ENCODE measurements around the gene PIM2. TPM values are rescaled to one million over a fixed set of nuclear protein-coding genes. Genes with fewer than 3 reads are reported as not detected.

Gene PIM2
- total and polyA plus RNA-seq, 9 of the 15 experiments (the other 6 are each of a cell fraction or from before 2014, with no cell fraction given) = 67.6 to 191 (median 108) TPM

DNA sequence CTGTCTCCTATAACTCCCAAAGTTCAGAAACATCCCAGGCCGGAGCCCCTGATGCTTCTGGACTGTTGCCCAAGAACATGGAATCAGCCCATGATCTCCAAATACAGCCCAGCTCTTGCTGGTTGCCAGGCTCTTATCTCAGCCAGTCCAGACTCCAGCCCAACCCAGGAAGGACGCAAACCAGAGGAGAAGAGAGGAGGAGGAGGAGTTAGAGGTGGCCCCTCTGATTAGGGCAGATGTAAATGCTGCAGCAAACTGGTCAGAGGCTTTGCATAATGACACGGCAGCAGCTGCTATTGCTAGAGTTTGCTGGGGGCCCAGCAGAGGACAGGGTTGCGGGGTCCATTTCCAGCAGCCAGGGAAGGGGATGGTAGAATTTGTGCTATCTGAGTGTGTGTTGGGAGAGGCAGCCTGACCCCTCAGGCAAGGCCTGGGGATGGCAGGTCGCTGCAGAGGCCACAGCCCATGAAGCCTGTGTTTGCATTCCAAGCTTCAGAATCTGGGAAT, 42.8 kb upstream of the PIM2 start (continued):
- TF ChIP-seq, protein P1, sequence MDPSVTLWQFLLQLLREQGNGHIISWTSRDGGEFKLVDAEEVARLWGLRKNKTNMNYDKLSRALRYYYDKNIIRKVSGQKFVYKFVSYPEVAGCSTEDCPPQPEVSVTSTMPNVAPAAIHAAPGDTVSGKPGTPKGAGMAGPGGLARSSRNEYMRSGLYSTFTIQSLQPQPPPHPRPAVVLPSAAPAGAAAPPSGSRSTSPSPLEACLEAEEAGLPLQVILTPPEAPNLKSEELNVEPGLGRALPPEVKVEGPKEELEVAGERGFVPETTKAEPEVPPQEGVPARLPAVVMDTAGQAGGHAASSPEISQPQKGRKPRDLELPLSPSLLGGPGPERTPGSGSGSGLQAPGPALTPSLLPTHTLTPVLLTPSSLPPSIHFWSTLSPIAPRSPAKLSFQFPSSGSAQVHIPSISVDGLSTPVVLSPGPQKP (CRISPR knock-in tag; IDR thresholded peaks at IDR 0.05) = no peak
- TF ChIP-seq, protein P2, sequence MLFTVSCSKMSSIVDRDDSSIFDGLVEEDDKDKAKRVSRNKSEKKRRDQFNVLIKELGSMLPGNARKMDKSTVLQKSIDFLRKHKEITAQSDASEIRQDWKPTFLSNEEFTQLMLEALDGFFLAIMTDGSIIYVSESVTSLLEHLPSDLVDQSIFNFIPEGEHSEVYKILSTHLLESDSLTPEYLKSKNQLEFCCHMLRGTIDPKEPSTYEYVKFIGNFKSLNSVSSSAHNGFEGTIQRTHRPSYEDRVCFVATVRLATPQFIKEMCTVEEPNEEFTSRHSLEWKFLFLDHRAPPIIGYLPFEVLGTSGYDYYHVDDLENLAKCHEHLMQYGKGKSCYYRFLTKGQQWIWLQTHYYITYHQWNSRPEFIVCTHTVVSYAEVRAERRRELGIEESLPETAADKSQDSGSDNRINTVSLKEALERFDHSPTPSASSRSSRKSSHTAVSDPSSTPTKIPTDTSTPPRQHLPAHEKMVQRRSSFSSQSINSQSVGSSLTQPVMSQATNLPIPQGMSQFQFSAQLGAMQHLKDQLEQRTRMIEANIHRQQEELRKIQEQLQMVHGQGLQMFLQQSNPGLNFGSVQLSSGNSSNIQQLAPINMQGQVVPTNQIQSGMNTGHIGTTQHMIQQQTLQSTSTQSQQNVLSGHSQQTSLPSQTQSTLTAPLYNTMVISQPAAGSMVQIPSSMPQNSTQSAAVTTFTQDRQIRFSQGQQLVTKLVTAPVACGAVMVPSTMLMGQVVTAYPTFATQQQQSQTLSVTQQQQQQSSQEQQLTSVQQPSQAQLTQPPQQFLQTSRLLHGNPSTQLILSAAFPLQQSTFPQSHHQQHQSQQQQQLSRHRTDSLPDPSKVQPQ (CRISPR knock-in tag; IDR thresholded peaks at IDR 0.05; ENCODE audit: borderline replicate concordance) = no peak
- peak; percentile 70; the same call in 1 of the 2 replicates for TF ChIP-seq SOX6 (IDR thresholded peaks at IDR 0.05)
- TF ChIP-seq CBFB (CRISPR knock-in tag; IDR thresholded peaks at IDR 0.05) = no peak
- no peak for TF ChIP-seq ZNF717 (CRISPR knock-in tag; IDR thresholded peaks at IDR 0.05)
- TF ChIP-seq, protein P3, sequence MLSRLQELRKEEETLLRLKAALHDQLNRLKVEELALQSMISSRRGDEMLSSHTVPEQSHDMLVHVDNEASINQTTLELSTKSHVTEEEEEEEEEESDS (CRISPR knock-in tag; IDR thresholded peaks at IDR 0.05) = no peak
- no peak for TF ChIP-seq SIX5 (IDR thresholded peaks at IDR 0.05; ENCODE audit: borderline replicate concordance in 1 of 2, insufficient read depth in 1 of 2, low read depth in 1 of 2, low read length in 2 of 2)
- no peak for TF ChIP-seq MCM5 (IDR thresholded peaks at IDR 0.05; ENCODE audit: low read depth)
- peak in 1 of 2 experiments; percentile 73; a peak in 1 of 4 replicates for TF ChIP-seq TBL1XR1 (IDR thresholded peaks at IDR 0.05; ENCODE audit: low read length in 2 of 2)
- TF ChIP-seq SMARCC2 (IDR thresholded peaks at IDR 0.05; ENCODE audit: low read depth) = 0 out of 2 replicates have a peak, but pooled peaks have one; percentile 57
- no peak for TF ChIP-seq CSDE1 (IDR thresholded peaks at IDR 0.05)
- TF ChIP-seq FOXK2 (conservative IDR thresholded peaks at IDR 0.05 in 1 of 2, IDR thresholded peaks at IDR 0.05 in 1 of 2; ENCODE audit: low read depth in 2 of 2) = 0 out of 4 replicates have a peak, but pooled peaks of 1 of the 2 experiments have one; percentile 18
- peak; percentile 47; the same call in 1 of the 2 replicates for TF ChIP-seq RBFOX2 (IDR thresholded peaks at IDR 0.05; ENCODE audit: low read depth, low read length)
- TF ChIP-seq TCF7 (IDR thresholded peaks at IDR 0.05; ENCODE audit: borderline replicate concordance) = no peak
- no peak for TF ChIP-seq ZNF77 (CRISPR knock-in tag; IDR thresholded peaks at IDR 0.05)
- no peak for TF ChIP-seq NR2C2 (CRISPR knock-in tag; IDR thresholded peaks at IDR 0.05)
- no peak for TF ChIP-seq NR2C2 (tag; IDR thresholded peaks at IDR 0.05)
- no peak for TF ChIP-seq ESRRB (CRISPR knock-in tag; IDR thresholded peaks at IDR 0.05; ENCODE audit: borderline replicate concordance)
- no peak for TF ChIP-seq NFATC3 (IDR thresholded peaks at IDR 0.05)
- TF ChIP-seq, protein P4, sequence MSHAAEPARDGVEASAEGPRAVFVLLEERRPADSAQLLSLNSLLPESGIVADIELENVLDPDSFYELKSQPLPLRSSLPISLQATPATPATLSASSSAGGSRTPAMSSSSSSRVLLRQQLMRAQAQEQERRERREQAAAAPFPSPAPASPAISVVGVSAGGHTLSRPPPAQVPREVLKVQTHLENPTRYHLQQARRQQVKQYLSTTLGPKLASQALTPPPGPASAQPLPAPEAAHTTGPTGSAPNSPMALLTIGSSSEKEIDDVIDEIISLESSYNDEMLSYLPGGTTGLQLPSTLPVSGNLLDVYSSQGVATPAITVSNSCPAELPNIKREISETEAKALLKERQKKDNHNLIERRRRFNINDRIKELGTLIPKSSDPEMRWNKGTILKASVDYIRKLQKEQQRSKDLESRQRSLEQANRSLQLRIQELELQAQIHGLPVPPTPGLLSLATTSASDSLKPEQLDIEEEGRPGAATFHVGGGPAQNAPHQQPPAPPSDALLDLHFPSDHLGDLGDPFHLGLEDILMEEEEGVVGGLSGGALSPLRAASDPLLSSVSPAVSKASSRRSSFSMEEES (CRISPR knock-in tag; IDR thresholded peaks at IDR 0.05) = no peak
- TF ChIP-seq, protein P5, sequence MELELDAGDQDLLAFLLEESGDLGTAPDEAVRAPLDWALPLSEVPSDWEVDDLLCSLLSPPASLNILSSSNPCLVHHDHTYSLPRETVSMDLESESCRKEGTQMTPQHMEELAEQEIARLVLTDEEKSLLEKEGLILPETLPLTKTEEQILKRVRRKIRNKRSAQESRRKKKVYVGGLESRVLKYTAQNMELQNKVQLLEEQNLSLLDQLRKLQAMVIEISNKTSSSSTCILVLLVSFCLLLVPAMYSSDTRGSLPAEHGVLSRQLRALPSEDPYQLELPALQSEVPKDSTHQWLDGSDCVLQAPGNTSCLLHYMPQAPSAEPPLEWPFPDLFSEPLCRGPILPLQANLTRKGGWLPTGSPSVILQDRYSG (tag; conservative IDR thresholded peaks at IDR 0.05; ENCODE audit: low read depth) = no peak
- no peak for TF ChIP-seq TCFL5 (CRISPR knock-in tag; conservative IDR thresholded peaks at IDR 0.05)
- no peak for TF ChIP-seq KAT2B (IDR thresholded peaks at IDR 0.05; ENCODE audit: low read depth, low read length)
- TF ChIP-seq U2AF1 (optimal IDR thresholded peaks at IDR 0.05; ENCODE audit: low read depth, low read length) = no peak

Data from K562 (cell line).